ENCODE results near the gene SETD5. TPM values are rescaled to one million over a fixed set of nuclear protein-coding genes. Genes with fewer than 3 reads are reported as not detected.

SETD5 gene
- total and polyA plus RNA-seq, 11 donors = 28.2 to 84.2 (median 47.6) TPM

DNA sequence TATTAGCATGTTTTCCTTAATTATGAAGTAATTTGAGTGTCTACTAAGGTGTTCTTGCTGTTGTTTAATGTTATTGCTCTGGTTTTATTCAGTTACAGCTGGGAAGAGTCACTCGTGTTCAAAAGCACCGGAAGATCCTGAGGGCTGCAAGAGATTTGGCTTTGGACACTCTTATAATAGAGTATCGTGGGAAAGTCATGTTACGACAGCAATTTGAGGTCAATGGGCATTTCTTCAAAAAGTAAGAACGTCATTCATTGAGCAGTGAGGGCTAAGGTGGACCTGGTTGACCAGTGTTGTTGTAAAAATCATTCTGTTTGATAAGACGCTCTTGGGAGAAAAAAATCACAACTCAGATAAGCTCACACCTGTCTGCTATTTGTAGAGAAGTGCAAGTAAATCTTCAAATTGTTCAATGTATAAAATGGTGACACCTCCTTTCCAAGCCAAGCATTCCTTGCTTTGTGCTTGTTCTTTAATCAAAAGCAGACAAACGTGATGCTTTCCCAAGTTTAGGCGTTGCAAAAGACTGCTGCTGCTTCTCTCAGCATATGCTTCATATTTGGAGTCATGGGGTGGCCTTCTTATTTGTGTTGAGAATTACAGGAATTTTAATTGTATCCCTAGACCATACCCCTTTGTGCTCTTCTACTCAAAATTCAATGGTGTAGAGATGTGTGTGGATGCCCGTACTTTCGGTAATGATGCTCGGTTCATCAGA is 44.2 kb downstream of the SETD5 start:
- intact Hi-C loops (cut with DNase I) = loop anchor here in 1 of 10 donors (5.0 kb wide), 1 partner anchor 69 kb away; no protein-coding TSS in a partner anchor
- peaks cover 0 to 100% (median 100%) of the 10 kb centered on the region in 9 donors for H3K36me3 ChIP-seq
- ATAC-seq (no peak), DNase-seq (no peak)
- H3K4me3 ChIP-seq = no peak overlapping the region
- WGBS, 4 donors = 88 to 93% (median 91%) methylated on average over 11 of the region's 11 CpGs
- no peak overlapping the region for H3K27ac ChIP-seq
- no peak for TF ChIP-seq POLR2A (IDR thresholded peaks at IDR 0.05)
- no peak for TF ChIP-seq CTCF (IDR thresholded peaks at IDR 0.05)
- peaks cover 0 to 20% (median 0%) of the 10 kb centered on the region in 12 donors for H3K4me1 ChIP-seq
- no peaks in the 10 kb centered on the region for H3K9me3 ChIP-seq
- no peaks in the 10 kb centered on the region for H3K27me3 ChIP-seq

DNA sequence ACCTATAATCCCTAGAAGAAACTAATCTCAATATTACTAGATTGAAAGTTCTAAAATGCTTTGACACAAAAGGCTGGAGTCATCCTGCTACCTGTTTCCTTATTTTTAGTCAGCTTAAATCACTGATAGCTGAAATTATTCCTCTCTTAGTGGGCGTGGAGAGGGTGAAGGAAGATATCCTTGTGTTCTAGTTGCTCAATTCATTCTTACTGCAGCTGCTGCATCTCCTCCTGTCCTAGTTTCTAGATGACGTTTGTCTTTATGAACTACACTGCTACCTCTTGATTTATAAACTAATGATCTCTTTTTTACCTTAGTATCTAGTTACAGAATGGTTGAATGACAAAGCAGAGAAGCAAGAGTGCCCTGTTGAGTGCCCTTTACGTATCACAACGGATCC is 50.7 kb downstream of the SETD5 start:
- intact Hi-C loops (cut with DNase I) = no loop called here
- Histone ChIP-seq H3K27me3 (no peaks in the 10 kb centered on the region), H3K27ac (no peak overlapping the region), H3K4me3 (no peak overlapping the region), H3K4me1 (peaks cover 0 to 15% (median 0%) of the 10 kb centered on the region in 12 donors), H3K36me3 (peaks cover 2 to 100% (median 94%) of the 10 kb centered on the region in 9 donors), H3K9me3 (no peaks in the 10 kb centered on the region)
- 82 to 88% (median 84%) methylated on average over 4 of the region's 4 CpGs for WGBS, 4 donors
- DNase-seq (no peak), ATAC-seq (no peak)
- no peak for TF ChIP-seq POLR2A (IDR thresholded peaks at IDR 0.05)
- no peak for TF ChIP-seq CTCF (IDR thresholded peaks at IDR 0.05)

- 77 to 92% (median 83%) methylated on average over 1 of the region's 1 CpG for WGBS, 4 donors
- Histone ChIP-seq H3K9me3 (no peaks in the 10 kb centered on the region), H3K4me3 (no peak overlapping the region), H3K27me3 (no peaks in the 10 kb centered on the region), H3K4me1 (peaks cover 0 to 15% (median 0%) of the 10 kb centered on the region in 12 donors), H3K27ac (no peak overlapping the region), H3K36me3 (peaks cover 2 to 100% (median 94%) of the 10 kb centered on the region in 9 donors)
- no peak for TF ChIP-seq POLR2A (IDR thresholded peaks at IDR 0.05)
- no peak for TF ChIP-seq CTCF (IDR thresholded peaks at IDR 0.05)
- DNase-seq = no peak
- intact Hi-C loops (cut with DNase I) = no loop called here
- no peak for ATAC-seq
Measured at GRCh38 chr3:9448643-9449042, 51.2 kb downstream of the SETD5 start.

DNA sequence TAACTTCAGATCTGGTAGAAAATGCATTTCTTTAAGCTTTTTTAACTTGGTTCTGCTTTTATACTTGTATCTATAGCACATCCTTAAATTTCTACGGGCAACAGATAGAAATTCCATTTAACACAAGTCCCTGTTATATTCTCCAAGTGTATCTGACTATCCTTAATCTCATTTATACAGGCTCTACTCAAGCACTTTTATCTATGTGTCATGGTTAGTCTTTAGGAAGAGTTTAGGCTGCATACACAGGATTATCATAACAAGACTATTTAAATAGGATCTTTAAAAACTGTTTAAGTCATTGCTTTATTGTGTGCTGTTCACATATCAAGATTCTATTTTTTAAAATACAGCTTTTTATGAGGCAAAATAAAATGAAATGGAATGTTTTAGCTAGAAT is 52.7 kb downstream of the SETD5 start:
- Histone ChIP-seq H3K27me3 (no peaks in the 10 kb centered on the region), H3K4me1 (peaks cover 0 to 15% (median 0%) of the 10 kb centered on the region in 12 donors), H3K4me3 (no peak overlapping the region), H3K36me3 (peaks cover 2 to 100% (median 94%) of the 10 kb centered on the region in 9 donors), H3K9me3 (no peaks in the 10 kb centered on the region), H3K27ac (no peak overlapping the region)
- TF ChIP-seq CTCF (IDR thresholded peaks at IDR 0.05) = no peak
- no peak for TF ChIP-seq POLR2A (IDR thresholded peaks at IDR 0.05)
- 84 to 96% (median 89%) methylated on average over 1 of the region's 1 CpG for WGBS, 4 donors
- DNase-seq (no peak), ATAC-seq (no peak)
- intact Hi-C loops (cut with DNase I) = loop anchor here in 2 of 10 donors (5.0 kb wide), 2 partner anchors 73 to 78 kb away; no protein-coding TSS in a partner anchor
